ENCODE measurements around the gene GSS. TPM values are rescaled to one million over a fixed set of nuclear protein-coding genes. Genes with fewer than 3 reads are reported as not detected.

Gene GSS
- polyA plus RNA-seq, 2 donors = 40.9 to 48.3 TPM

DNA sequence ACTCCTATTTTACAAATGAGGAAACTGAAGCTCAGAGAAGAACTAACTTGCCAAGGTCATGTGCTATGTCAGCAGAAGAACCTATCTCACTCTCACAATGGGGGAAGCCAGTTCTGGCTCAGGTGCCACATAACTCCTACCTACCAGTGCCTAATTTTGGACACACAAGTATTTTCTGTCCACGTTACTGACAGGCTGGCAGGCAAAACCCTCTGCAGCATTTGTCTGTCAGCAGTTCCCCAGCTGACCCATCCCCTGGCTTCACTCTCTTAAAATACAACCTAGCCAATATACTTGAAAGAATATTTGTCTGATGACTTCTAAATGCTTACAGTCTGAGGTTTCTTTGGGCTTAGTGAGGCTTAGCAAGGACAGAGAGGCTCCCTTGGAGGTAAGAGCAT is 15.5 kb downstream of the GSS start:
- H3K9me3 ChIP-seq (ENCODE audit: control insufficient read depth in 2 of 2, insufficient read depth in 1 of 2, low read depth in 1 of 2, low read length in 1 of 2) = no peaks in the 10 kb centered on the region
- 79 to 86% methylated on average over 1 of the region's 1 CpG for WGBS, 2 donors
- H3K27me3 ChIP-seq (ENCODE audit: control insufficient read depth in 1 of 2, insufficient read depth in 2 of 2, low read length in 2 of 2) = no peaks in the 10 kb centered on the region
- H3K4me1 ChIP-seq (ENCODE audit: control insufficient read depth in 2 of 2, insufficient read depth in 2 of 2, low read length in 1 of 2) = peaks cover 0 to 4% of the 10 kb centered on the region in 2 donors
- H3K4me3 ChIP-seq (ENCODE audit: low read depth in 1 of 2, low read length in 2 of 2) = no peak overlapping the region
- H3K36me3 ChIP-seq (ENCODE audit: control insufficient read depth in 2 of 2, insufficient read depth in 2 of 2, low read length in 1 of 2) = peaks cover 3 to 28% of the 10 kb centered on the region in 2 donors
- no peak overlapping the region for H3K27ac ChIP-seq (ENCODE audit: low read depth in 2 of 2, low read length in 1 of 2)

DNA sequence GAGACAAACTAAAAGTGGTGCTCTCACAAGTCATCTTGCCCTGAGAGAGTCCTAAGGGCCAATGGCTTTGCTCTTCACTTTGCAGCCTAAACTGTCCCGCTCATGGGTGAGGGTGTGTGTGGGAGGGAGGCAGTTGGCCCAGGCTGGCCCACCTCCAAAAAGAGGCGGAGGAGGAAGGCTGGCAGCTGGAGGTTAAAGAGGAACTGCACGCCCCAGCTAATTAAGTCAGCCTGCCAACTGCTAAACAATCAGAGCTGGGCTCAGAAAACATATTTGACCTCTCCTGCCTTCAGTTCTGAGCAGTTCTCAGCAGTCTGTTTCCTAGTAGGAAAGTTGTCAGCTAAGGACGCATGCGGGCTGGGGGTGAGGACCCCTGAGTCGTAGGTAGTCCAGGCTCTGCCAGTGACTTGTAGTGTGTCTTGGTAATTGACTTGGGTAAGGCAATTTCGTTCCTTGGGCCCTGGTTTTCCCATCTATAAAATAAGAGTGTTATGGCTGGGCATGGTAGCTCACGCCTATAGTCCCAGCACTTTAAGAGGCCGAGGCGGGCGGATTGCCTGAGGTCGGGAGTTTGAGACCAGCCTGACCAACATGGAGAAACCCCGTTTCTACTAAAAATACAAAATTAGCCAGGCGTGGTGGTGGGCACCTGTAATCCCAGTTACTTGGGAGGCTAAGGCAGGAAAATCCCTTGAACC is 17.0 kb downstream of the GSS start:
- Histone ChIP-seq H3K27me3 (ENCODE audit: control insufficient read depth in 1 of 2, insufficient read depth in 2 of 2, low read length in 2 of 2) (no peaks in the 10 kb centered on the region), H3K9me3 (ENCODE audit: control insufficient read depth in 2 of 2, insufficient read depth in 1 of 2, low read depth in 1 of 2, low read length in 1 of 2) (no peaks in the 10 kb centered on the region), H3K36me3 (ENCODE audit: control insufficient read depth in 2 of 2, insufficient read depth in 2 of 2, low read length in 1 of 2) (peaks cover 3 to 24% of the 10 kb centered on the region in 2 donors), H3K4me3 (ENCODE audit: low read depth in 1 of 2, low read length in 2 of 2) (no peak overlapping the region), H3K27ac (ENCODE audit: low read depth in 2 of 2, low read length in 1 of 2) (peak overlapping the region; percentile 48 to 66), H3K4me1 (ENCODE audit: control insufficient read depth in 2 of 2, insufficient read depth in 2 of 2, low read length in 1 of 2) (no peaks in the 10 kb centered on the region)
- 64 to 74% methylated on average over 14 of the region's 14 CpGs for WGBS, 2 donors

DNA sequence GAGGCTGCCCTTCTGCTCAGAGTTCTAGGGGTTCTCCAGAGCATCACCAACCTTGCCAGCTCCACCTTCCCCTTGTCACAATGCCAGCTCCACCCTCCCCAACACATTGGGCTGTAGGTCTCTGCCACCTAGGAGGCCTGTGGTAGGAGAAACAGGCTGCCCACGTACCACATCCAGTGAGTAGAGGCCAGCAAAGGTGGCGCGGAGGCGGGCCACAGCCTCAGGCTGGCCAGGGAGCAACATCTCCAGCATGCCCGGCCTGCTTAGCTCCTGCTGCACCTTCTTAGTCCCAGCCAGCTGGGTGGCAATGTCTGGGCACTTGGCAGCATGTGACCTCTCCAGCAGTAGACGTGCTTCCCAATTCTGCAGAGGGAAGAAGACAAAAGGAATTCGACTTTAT is 23.8 kb downstream of the GSS start:
- H3K4me1 ChIP-seq (ENCODE audit: control insufficient read depth in 2 of 2, insufficient read depth in 2 of 2, low read length in 1 of 2) = no peaks in the 10 kb centered on the region
- no peak overlapping the region for H3K4me3 ChIP-seq (ENCODE audit: low read depth in 1 of 2, low read length in 2 of 2)
- 91 to 96% methylated on average over 7 of the region's 7 CpGs for WGBS, 2 donors
- H3K9me3 ChIP-seq (ENCODE audit: control insufficient read depth in 2 of 2, insufficient read depth in 1 of 2, low read depth in 1 of 2, low read length in 1 of 2) = no peaks in the 10 kb centered on the region
- H3K27ac ChIP-seq (ENCODE audit: low read depth in 2 of 2, low read length in 1 of 2) = no peak overlapping the region
- peaks cover 12 to 36% of the 10 kb centered on the region in 2 donors for H3K36me3 ChIP-seq (ENCODE audit: control insufficient read depth in 2 of 2, insufficient read depth in 2 of 2, low read length in 1 of 2)
- no peaks in the 10 kb centered on the region for H3K27me3 ChIP-seq (ENCODE audit: control insufficient read depth in 1 of 2, insufficient read depth in 2 of 2, low read length in 2 of 2)

DNA sequence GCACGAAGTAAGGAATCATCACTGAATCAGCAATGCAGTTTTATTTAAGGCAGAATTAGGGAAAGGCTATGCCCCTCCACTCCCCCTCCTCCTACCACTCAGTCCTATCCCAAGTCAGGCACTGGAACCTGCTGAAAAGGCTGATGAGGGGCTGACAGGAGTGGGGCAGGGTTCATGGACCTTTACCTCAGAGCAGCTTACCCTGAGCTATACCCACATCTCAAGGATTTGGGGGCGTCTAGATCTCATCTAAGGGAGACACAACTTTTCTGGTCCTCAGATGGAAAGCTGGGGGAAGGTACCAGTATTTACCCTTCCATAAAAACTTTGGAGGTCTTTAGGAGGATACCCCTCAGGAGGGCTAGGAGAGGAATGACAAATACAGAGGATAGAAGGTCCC is 27.2 kb downstream of the GSS start:
- Histone ChIP-seq H3K4me3 (ENCODE audit: low read depth in 1 of 2, low read length in 2 of 2) (no peak overlapping the region), H3K27me3 (ENCODE audit: control insufficient read depth in 1 of 2, insufficient read depth in 2 of 2, low read length in 2 of 2) (no peaks in the 10 kb centered on the region), H3K27ac (ENCODE audit: low read depth in 2 of 2, low read length in 1 of 2) (no peak overlapping the region), H3K4me1 (ENCODE audit: control insufficient read depth in 2 of 2, insufficient read depth in 2 of 2, low read length in 1 of 2) (no peaks in the 10 kb centered on the region), H3K9me3 (ENCODE audit: control insufficient read depth in 2 of 2, insufficient read depth in 1 of 2, low read depth in 1 of 2, low read length in 1 of 2) (no peaks in the 10 kb centered on the region), H3K36me3 (ENCODE audit: control insufficient read depth in 2 of 2, insufficient read depth in 2 of 2, low read length in 1 of 2) (peaks cover 19 to 47% of the 10 kb centered on the region in 2 donors)
- 85 to 91% methylated on average over 2 of the region's 2 CpGs for WGBS, 2 donors

DNA sequence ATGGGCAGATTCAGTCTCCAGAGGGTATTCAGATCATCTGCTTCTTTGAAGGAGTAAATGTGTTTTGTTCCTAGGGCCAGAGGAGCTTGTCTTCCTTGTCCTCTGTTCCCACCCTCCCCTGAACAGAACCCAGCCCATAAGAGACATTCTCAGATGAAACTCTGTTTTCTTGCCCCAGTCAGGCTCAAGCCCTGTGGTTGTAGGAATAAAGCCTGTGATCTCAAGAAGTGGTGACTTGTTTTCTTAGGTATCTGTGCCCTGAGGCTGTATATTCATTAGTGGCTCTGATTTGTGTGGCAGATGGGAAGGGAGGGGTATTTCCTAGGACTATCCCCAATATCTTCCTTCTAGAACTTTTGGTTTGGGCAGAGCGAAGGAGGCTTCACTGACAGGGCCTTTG is 27.9 kb downstream of the GSS start:
- Histone ChIP-seq H3K27me3 (ENCODE audit: control insufficient read depth in 1 of 2, insufficient read depth in 2 of 2, low read length in 2 of 2) (no peaks in the 10 kb centered on the region), H3K27ac (ENCODE audit: low read depth in 2 of 2, low read length in 1 of 2) (no peak overlapping the region), H3K9me3 (ENCODE audit: control insufficient read depth in 2 of 2, insufficient read depth in 1 of 2, low read depth in 1 of 2, low read length in 1 of 2) (no peaks in the 10 kb centered on the region), H3K4me3 (ENCODE audit: low read depth in 1 of 2, low read length in 2 of 2) (no peak overlapping the region), H3K4me1 (ENCODE audit: control insufficient read depth in 2 of 2, insufficient read depth in 2 of 2, low read length in 1 of 2) (no peaks in the 10 kb centered on the region), H3K36me3 (ENCODE audit: control insufficient read depth in 2 of 2, insufficient read depth in 2 of 2, low read length in 1 of 2) (peaks cover 19 to 49% of the 10 kb centered on the region in 2 donors)
- 68 to 95% methylated on average over 1 of the region's 1 CpG for WGBS, 2 donors

DNA sequence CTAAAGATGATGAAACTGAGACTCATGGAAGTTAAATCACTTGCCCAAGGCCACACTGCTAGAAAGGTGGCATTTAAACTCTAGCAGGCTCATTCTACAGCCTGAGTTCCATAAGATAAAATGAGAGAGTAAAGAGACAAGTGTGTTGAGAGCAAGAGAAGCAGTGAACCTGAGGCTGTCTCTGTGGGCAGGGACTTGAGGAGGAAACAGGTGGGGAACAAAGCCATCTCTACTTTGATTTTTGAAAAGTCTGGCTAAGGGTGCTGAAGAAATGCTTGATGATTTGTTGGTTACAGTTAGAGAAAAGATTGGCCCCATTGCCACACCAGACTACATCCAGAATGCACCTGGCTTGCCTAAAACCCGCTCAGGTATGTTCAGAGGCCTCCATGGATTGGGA is 29.0 kb downstream of the GSS start:
- no peaks in the 10 kb centered on the region for H3K27me3 ChIP-seq (ENCODE audit: control insufficient read depth in 1 of 2, insufficient read depth in 2 of 2, low read length in 2 of 2)
- H3K36me3 ChIP-seq (ENCODE audit: control insufficient read depth in 2 of 2, insufficient read depth in 2 of 2, low read length in 1 of 2) = peaks cover 19 to 45% of the 10 kb centered on the region in 2 donors
- H3K27ac ChIP-seq (ENCODE audit: low read depth in 2 of 2, low read length in 1 of 2) = no peak overlapping the region
- no peak overlapping the region for H3K4me3 ChIP-seq (ENCODE audit: low read depth in 1 of 2, low read length in 2 of 2)
- WGBS, 2 donors = 92 to 100% methylated on average over 1 of the region's 1 CpG
- H3K9me3 ChIP-seq (ENCODE audit: control insufficient read depth in 2 of 2, insufficient read depth in 1 of 2, low read depth in 1 of 2, low read length in 1 of 2) = no peaks in the 10 kb centered on the region
- no peaks in the 10 kb centered on the region for H3K4me1 ChIP-seq (ENCODE audit: control insufficient read depth in 2 of 2, insufficient read depth in 2 of 2, low read length in 1 of 2)

DNA sequence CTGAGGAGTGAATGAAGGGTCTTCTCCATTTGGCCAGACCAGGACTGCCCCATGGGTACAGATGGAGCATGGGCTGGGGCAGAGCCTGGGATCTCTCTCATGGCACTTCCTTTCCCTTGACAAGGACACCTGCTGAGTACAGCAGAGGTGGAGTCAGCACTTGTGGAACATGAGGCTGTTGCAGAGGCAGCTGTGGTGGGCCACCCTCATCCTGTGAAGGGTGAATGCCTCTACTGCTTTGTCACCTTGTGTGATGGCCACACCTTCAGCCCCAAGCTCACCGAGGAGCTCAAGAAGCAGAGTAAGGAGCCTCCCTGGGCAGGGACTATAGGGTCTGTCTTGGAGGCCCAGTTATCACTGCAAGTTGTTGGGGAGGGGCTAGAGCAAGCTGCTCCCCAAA is 29.6 kb downstream of the GSS start:
- no peak overlapping the region for H3K27ac ChIP-seq (ENCODE audit: low read depth in 2 of 2, low read length in 1 of 2)
- H3K4me3 ChIP-seq (ENCODE audit: low read depth in 1 of 2, low read length in 2 of 2) = no peak overlapping the region
- H3K27me3 ChIP-seq (ENCODE audit: control insufficient read depth in 1 of 2, insufficient read depth in 2 of 2, low read length in 2 of 2) = no peaks in the 10 kb centered on the region
- H3K4me1 ChIP-seq (ENCODE audit: control insufficient read depth in 2 of 2, insufficient read depth in 2 of 2, low read length in 1 of 2) = no peaks in the 10 kb centered on the region
- no peaks in the 10 kb centered on the region for H3K9me3 ChIP-seq (ENCODE audit: control insufficient read depth in 2 of 2, insufficient read depth in 1 of 2, low read depth in 1 of 2, low read length in 1 of 2)
- 88 to 91% methylated on average over 1 of the region's 1 CpG for WGBS, 2 donors
- peaks cover 17 to 46% of the 10 kb centered on the region in 2 donors for H3K36me3 ChIP-seq (ENCODE audit: control insufficient read depth in 2 of 2, insufficient read depth in 2 of 2, low read length in 1 of 2)

DNA sequence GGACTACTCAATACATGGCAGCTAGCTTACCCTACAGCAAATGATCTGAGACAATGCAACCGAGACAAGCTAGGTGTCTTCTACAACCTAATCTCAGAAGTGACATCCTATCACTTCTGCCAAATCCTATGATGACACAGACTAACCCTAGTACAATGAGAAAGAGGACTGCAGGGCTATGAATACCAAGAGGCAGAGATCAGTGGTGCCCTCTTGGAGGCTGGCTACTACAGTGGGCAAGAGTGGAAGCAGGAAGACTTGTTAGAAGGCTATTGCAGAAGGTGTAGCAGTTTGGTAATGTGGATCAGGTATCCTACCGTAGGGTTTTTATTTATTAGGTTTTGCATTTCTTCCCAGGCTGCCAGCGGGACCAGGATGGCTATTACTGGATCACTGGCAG is 30.3 kb downstream of the GSS start:
- 96 to 100% methylated on average over 3 of the region's 3 CpGs for WGBS, 2 donors
- Histone ChIP-seq H3K4me1 (ENCODE audit: control insufficient read depth in 2 of 2, insufficient read depth in 2 of 2, low read length in 1 of 2) (no peaks in the 10 kb centered on the region), H3K36me3 (ENCODE audit: control insufficient read depth in 2 of 2, insufficient read depth in 2 of 2, low read length in 1 of 2) (peaks cover 15 to 51% of the 10 kb centered on the region in 2 donors), H3K4me3 (ENCODE audit: low read depth in 1 of 2, low read length in 2 of 2) (no peak overlapping the region), H3K27ac (ENCODE audit: low read depth in 2 of 2, low read length in 1 of 2) (no peak overlapping the region), H3K9me3 (ENCODE audit: control insufficient read depth in 2 of 2, insufficient read depth in 1 of 2, low read depth in 1 of 2, low read length in 1 of 2) (no peaks in the 10 kb centered on the region), H3K27me3 (ENCODE audit: control insufficient read depth in 1 of 2, insufficient read depth in 2 of 2, low read length in 2 of 2) (no peaks in the 10 kb centered on the region)

DNA sequence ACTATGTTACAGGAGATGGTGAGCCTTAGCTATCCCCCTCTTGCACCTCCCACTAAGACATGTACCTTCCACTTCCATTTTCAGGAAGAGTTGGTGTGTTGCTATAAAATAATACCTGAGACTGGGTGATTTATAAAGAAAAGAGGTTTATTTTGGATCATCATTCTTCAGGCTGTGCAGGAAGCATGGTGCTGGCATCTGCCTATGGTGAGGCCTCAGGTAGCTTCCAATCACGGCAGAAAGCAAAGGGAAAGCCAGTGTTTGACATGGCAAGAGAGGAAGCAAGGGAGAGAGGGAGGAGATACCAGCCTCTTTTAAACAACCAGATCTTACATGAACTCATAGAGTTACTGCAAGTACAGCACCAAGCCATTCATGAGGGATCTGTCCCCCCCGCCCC is 32.2 kb downstream of the GSS start:
- H3K27ac ChIP-seq (ENCODE audit: low read depth in 2 of 2, low read length in 1 of 2) = no peak overlapping the region
- H3K4me1 ChIP-seq (ENCODE audit: control insufficient read depth in 2 of 2, insufficient read depth in 2 of 2, low read length in 1 of 2) = no peaks in the 10 kb centered on the region
- H3K4me3 ChIP-seq (ENCODE audit: low read depth in 1 of 2, low read length in 2 of 2) = no peak overlapping the region
- no peaks in the 10 kb centered on the region for H3K27me3 ChIP-seq (ENCODE audit: control insufficient read depth in 1 of 2, insufficient read depth in 2 of 2, low read length in 2 of 2)
- peaks cover 15 to 46% of the 10 kb centered on the region in 2 donors for H3K36me3 ChIP-seq (ENCODE audit: control insufficient read depth in 2 of 2, insufficient read depth in 2 of 2, low read length in 1 of 2)
- whole genome bisulfite sequencing, 2 donors = 87 to 100% methylated on average over 2 of the region's 2 CpGs
- no peaks in the 10 kb centered on the region for H3K9me3 ChIP-seq (ENCODE audit: control insufficient read depth in 2 of 2, insufficient read depth in 1 of 2, low read depth in 1 of 2, low read length in 1 of 2)

DNA sequence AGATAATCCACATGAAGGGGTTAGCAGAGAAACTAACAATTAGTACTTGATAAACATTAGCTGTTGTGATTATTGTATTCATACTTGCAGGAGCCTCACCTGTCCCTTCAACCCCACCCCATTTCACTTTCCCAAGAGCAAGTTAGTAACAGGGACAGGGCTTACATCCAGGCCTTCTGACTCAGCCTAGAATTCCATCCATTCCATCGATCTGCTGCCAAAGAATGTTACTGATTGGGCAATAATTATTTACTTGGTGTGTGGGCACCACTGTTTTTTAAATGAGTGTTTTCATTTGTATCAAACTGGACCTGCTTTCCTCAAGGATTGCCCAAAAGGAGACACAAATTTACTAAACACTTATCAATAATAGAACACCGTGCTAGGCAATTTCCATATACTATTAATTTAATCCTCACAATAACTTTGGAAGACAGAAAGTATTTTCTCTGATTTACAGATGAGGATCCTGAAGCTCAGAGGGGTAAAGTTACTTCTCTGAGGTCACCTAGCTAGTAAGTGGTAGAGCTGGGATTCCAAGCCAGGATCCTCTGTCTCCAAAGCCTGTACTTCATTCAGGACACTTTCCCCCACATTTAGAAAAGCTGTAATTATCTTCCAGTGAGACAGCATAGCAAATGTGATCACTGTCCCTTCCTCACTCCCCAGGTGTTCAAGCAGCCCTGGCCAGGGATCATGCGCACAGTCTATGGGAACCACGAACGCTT is 32.8 kb downstream of the GSS start:
- WGBS, 2 donors = 74 to 81% methylated on average over 5 of the region's 5 CpGs
- Histone ChIP-seq H3K36me3 (ENCODE audit: control insufficient read depth in 2 of 2, insufficient read depth in 2 of 2, low read length in 1 of 2) (peaks cover 13 to 42% of the 10 kb centered on the region in 2 donors), H3K4me1 (ENCODE audit: control insufficient read depth in 2 of 2, insufficient read depth in 2 of 2, low read length in 1 of 2) (no peaks in the 10 kb centered on the region), H3K27ac (ENCODE audit: low read depth in 2 of 2, low read length in 1 of 2) (peak overlapping the region in 1 of 2 donors; percentile 47), H3K9me3 (ENCODE audit: control insufficient read depth in 2 of 2, insufficient read depth in 1 of 2, low read depth in 1 of 2, low read length in 1 of 2) (no peaks in the 10 kb centered on the region), H3K27me3 (ENCODE audit: control insufficient read depth in 1 of 2, insufficient read depth in 2 of 2, low read length in 2 of 2) (no peaks in the 10 kb centered on the region), H3K4me3 (ENCODE audit: low read depth in 1 of 2, low read length in 2 of 2) (no peak overlapping the region)

Measured in esophagus (tissue), 2 donors.